RWPE2 (cell line): ENCODE data around the gene KCND2.
"Not testable (repeated sequence)": the region's sequence is repeated elsewhere in the genome, so short reads cannot be mapped to it uniquely, and the experiment has no call there.

ENCODE experiments used
- ATAC-seq: fragments of 200-7000 bp; cut with Tn5 transposase; 3 replicates; pipeline ENCODE4 v1.9.1; 2021; ENCODE audit warnings: low read depth
- DNase-seq: peaks from one replicate; pipeline ENCODE4 v3.0.0-alpha.2; 2020; ENCODE audit warnings: low spot score
- H3K27ac ChIP-seq: fragments of 450-650 bp; 2 replicates; pipeline ENCODE4 v1.5.1; 2017; ENCODE audit warnings: mild to moderate bottlenecking; ENCODE audit not compliant: poor library complexity, severe bottlenecking
- H3K27me3 ChIP-seq: fragments of 250-450 bp; sonication (Bioruptor Pico); 2 replicates; pipeline ENCODE4 v1.5.1; 2021; ENCODE audit warnings: mild to moderate bottlenecking, moderate library complexity; ENCODE audit not compliant: insufficient read depth, poor library complexity, severe bottlenecking
- H3K36me3 ChIP-seq: fragments of 250-450 bp; sonication (Bioruptor Pico); 2 replicates; pipeline ENCODE4 v1.5.1; 2020; ENCODE audit warnings: low read depth, mild to moderate bottlenecking, moderate library complexity
- H3K4me1 ChIP-seq: fragments of 250-450 bp; sonication (Bioruptor Pico); 2 replicates; pipeline ENCODE4 v1.5.1; 2021; ENCODE audit warnings: mild to moderate bottlenecking, moderate library complexity; ENCODE audit not compliant: insufficient read depth, poor library complexity, severe bottlenecking
- H3K4me3 ChIP-seq: fragments of 250-450 bp; sonication (Bioruptor Pico); 2 replicates; pipeline ENCODE4 v1.5.1; 2021; ENCODE audit warnings: mild to moderate bottlenecking, moderate library complexity; ENCODE audit not compliant: severe bottlenecking
- H3K9me3 ChIP-seq: fragments of 250-450 bp; sonication (Bioruptor Pico); 2 replicates; pipeline ENCODE4 v1.5.1; 2021; ENCODE audit warnings: mild to moderate bottlenecking, moderate library complexity; ENCODE audit not compliant: severe bottlenecking
- TF ChIP-seq, protein P1 (sequence below): fragments of 450-650 bp; IDR thresholded peaks from one replicate; pipeline ENCODE4 v1.5.1; 2017; ENCODE audit warnings: mild to moderate bottlenecking, moderate library complexity; ENCODE audit not compliant: poor library complexity, severe bottlenecking

KCND2 gene

DNA sequence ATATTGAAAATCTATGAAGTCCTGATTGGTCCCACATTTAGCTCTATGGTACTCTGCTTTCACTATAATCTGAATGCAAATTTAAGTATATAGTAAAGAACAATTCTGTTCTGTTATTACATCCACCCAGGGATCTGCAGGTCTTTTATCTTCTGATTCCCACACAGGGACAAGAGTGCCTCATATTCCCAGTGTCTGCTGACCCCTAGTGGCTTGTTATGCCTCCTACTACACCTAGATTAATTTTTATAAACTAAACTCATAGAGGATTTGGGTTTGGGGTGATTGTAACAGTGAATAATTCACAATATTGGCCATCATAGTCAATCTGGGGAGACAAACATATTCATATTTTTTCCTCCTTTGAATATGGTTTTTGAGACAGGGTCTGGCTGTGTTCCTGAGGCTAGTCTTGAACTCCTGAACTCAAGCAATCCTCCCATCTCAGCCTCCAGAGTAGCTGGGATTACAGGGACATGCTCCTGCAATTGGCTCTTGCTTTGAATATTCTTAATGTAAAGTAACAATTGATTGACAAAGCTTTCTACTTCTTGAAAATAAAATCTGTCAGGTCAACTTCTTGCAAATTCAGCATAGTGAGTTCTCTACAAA is 282.1 kb downstream of the KCND2 start:
- ATAC-seq, result peak; percentile 88

DNA sequence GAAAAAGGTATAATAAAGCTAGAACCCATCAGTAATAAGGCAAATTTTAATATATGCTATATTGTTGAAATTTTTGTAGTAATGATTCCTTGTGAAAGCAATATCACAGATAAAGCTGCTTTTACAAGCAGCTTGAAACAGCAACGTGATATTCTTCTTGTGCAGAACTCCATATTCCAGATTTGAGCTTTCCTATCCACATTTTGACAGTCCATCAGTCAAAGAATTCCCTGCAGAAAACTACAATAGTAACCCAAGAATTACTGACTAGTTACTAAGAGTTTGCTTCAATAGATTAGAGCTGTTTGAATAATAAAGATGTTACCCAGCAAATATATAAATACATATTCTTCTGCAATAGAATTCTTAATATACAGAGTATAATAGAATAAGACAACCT is 291.2 kb downstream of the KCND2 start:
- H3K27ac ChIP-seq, result no peak overlapping the region
- DNase-seq, result no peak
- no peaks in the 10 kb centered on the region for H3K36me3 ChIP-seq
- ATAC-seq, result no peak
- H3K9me3 ChIP-seq, result no peaks in the 10 kb centered on the region
- no peaks in the 10 kb centered on the region for H3K4me1 ChIP-seq
- H3K4me3 ChIP-seq, result no peak overlapping the region
- H3K27me3 ChIP-seq, result peaks cover 8% of the 10 kb centered on the region
- TF ChIP-seq, protein P1, sequence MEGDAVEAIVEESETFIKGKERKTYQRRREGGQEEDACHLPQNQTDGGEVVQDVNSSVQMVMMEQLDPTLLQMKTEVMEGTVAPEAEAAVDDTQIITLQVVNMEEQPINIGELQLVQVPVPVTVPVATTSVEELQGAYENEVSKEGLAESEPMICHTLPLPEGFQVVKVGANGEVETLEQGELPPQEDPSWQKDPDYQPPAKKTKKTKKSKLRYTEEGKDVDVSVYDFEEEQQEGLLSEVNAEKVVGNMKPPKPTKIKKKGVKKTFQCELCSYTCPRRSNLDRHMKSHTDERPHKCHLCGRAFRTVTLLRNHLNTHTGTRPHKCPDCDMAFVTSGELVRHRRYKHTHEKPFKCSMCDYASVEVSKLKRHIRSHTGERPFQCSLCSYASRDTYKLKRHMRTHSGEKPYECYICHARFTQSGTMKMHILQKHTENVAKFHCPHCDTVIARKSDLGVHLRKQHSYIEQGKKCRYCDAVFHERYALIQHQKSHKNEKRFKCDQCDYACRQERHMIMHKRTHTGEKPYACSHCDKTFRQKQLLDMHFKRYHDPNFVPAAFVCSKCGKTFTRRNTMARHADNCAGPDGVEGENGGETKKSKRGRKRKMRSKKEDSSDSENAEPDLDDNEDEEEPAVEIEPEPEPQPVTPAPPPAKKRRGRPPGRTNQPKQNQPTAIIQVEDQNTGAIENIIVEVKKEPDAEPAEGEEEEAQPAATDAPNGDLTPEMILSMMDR, result no peak

More for the DNA sequence above, 282.1 kb downstream of the KCND2 start:
- DNase-seq, result no peak
- Histone ChIP-seq H3K4me3 (no peak overlapping the region), H3K9me3 (no peaks in the 10 kb centered on the region), H3K27ac (no peak overlapping the region), H3K27me3 (no peaks in the 10 kb centered on the region), H3K4me1 (no peaks in the 10 kb centered on the region), H3K36me3 (no peaks in the 10 kb centered on the region)
- TF ChIP-seq, protein P1, result peak; percentile 82

DNA sequence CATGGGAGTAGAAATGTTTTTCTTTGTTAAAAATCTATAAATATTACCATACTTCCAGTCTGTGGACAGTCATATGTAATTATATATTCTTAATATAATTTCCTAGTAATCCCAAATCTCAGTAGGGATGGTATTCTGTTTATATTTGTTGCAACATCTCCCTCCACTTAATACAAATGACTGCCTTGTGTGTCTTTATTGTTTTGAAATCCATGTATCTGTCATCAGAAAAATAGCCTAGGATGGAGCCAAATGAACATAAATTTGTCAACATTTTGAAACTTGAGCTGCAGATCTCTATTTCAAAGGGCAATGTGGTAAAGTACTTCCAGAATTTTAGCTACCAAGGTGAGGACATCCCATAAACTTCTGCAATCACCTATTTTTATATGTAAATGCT is 294.2 kb downstream of the KCND2 start:
- DNase-seq, result no peak
- H3K4me3 ChIP-seq, result no peak overlapping the region
- TF ChIP-seq, protein P1, result no peak
- no peak for ATAC-seq
- no peaks in the 10 kb centered on the region for H3K4me1 ChIP-seq
- H3K27ac ChIP-seq, result no peak overlapping the region
- no peaks in the 10 kb centered on the region for H3K9me3 ChIP-seq
- H3K36me3 ChIP-seq, result no peaks in the 10 kb centered on the region
- peaks cover 4% of the 10 kb centered on the region for H3K27me3 ChIP-seq

DNA sequence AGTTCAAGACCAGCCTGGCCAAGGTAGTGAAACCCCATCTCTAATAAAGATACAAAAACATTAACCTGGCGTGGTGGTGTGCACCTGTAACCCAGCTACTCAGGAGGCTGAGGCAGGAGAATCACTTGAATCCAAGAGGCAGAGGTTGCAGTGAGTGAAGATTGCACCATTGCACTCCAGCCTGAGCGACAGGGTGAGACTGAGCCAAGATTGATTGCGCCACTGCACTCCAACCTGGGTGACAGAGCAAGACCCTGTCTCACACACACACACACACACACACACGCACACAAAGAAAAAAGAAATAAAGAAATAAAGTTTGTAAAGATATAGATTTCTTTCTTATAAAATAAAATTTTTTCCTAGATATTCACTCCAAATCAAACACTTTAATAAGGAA is 305.7 kb downstream of the KCND2 start:
- not testable (repeated sequence) for H3K9me3 ChIP-seq, H3K36me3 ChIP-seq, H3K4me1 ChIP-seq, H3K4me3 ChIP-seq, DNase-seq, H3K27ac ChIP-seq, H3K27me3 ChIP-seq, ATAC-seq

DNA sequence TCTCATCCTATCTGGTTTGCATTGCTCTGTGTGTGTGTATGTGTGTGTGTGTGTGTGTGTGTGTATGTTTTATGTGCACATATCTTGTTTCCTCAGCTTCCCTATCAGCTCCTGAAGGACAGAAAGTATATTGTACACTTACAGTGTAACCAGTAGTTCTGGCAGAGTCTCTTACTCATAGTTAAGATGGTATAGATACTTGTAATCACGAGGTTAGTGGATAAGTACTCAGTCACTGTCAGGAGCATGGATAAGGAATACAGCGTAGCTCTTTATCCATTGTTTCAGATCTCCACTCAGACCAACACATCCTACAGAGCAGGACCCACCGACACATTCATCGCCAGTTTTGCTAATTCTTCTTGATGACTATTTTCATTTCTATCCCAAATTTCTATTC is 309.9 kb downstream of the KCND2 start:
- H3K36me3 ChIP-seq, result no peaks in the 10 kb centered on the region
- H3K4me1 ChIP-seq, result peaks cover 11% of the 10 kb centered on the region
- ATAC-seq (no peak), DNase-seq (no peak)
- TF ChIP-seq, protein P1, result no peak
- no peaks in the 10 kb centered on the region for H3K27me3 ChIP-seq
- peak overlapping the region; percentile 46 for H3K27ac ChIP-seq
- H3K9me3 ChIP-seq, result no peaks in the 10 kb centered on the region
- no peak overlapping the region for H3K4me3 ChIP-seq
